Glomerular endothelial cell (primary cell): ENCODE results near the gene CGB3. TPM values are rescaled to one million over a fixed set of nuclear protein-coding genes. Genes with fewer than 3 reads are reported as not detected.
"Not testable (repeated sequence)": the region's sequence is repeated elsewhere in the genome, so short reads cannot be mapped to it uniquely, and the experiment has no call there.

ENCODE experiments used
- DNase-seq: peaks from one replicate; pipeline ENCODE4 v3.0.0-alpha.2; 2011; ENCODE audit warnings: low read depth, low spot score; ENCODE audit errors: extremely low read depth
- total RNA-seq: library from RNA; depleted of rRNA; stranded (reverse); fragments of >200 nt; gene quantifications from 2 replicates; pipeline ENCODE4 v1.2.3, GENCODE V29; 2015

Gene CGB3
- not detected in 2 replicates for total RNA-seq

DNA sequence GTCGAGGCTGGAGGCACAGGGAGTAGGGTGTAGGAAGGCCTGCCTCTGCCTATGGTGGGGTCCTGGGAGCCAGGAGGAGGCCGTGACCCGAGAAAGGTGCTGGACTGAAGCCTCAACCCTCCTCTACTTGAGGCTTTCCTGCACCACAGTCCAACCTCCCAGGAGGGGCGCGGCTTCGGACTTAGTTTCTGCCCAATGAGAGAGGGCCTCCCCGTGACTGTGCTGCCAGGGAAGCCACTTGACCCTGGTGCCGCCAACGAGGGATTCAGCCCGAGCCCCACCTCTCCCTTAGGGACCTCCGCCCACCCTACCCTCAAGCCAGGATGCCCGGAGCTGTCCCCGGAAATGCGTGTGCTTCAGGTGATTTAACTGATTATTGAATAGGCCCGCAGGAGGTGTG is at the start of gene CGB3:
CGB3 (minus strand) TSS at position 101 of the 400 bp plus-strand sequence. CDS start 362 bp downstream, outside the sequence.
- not testable (repeated sequence) for DNase-seq

GRCh38 chr19:49071860-49072547 is 47.9 kb upstream of the CGB3 start:
- DNase-seq = no peak

GRCh38 chr19:49070416-49070815 is 46.3 kb upstream of the CGB3 start:
- no peak for DNase-seq

- DNase-seq = no peak
Observed at GRCh38 chr19:49069026-49069425, 44.9 kb upstream of the CGB3 start.

DNA sequence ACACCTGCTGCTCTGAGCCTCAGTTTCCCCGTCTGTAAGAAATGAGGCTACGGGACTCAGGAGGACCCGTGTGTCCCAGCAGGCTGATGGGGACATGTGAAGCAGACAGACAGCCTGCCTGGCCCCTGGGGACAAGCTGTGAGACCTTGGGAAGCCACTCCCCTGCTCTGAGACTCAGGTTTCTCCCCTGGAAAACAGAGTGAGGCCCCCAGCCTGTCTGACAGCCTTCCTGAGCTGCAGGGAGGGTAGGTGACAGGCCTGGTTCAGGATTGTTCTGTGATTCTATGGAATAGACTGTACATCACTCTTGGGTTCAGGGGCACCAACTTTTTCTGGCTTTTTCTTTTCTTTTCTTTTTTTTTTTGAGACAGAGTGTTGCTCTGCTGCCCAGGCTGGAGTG is 43.4 kb upstream of the CGB3 start:
- no peak for DNase-seq

- DNase-seq = no peak
Observed at GRCh38 chr19:49065905-49066512, 41.9 kb upstream of the CGB3 start.

- DNase-seq = no peak
Observed at GRCh38 chr19:49064768-49065611, 40.9 kb upstream of the CGB3 start, which contains the start of gene NTF4. TSS of gene NTF4 (minus strand) at chr19:49064818. CDS start at chr19:49061997, 2,821 bp downstream.

GRCh38 chr19:49064029-49064629 is 40.0 kb upstream of the CGB3 start:
- DNase-seq = no peak

DNA sequence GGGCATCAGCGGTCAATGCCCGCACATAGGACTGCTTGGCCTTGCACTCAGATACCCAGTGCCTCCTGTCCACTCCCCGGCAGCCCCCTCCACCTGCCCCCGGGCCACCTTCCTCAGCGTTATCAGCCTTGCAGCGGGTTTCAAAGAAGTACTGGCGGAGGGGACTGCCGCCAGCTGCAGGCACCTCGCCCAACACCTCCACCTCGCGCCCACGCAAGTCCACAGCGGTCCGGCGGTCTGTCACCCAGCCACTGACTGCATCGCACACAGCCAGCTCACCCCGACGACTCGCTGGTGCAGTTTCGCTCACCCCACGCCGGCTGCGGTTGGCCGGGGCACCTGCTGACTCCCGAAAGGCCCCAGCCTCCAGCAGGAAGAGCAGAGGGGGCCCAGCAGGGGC is 37.3 kb upstream of the CGB3 start:
- DNase-seq = no peak

DNA sequence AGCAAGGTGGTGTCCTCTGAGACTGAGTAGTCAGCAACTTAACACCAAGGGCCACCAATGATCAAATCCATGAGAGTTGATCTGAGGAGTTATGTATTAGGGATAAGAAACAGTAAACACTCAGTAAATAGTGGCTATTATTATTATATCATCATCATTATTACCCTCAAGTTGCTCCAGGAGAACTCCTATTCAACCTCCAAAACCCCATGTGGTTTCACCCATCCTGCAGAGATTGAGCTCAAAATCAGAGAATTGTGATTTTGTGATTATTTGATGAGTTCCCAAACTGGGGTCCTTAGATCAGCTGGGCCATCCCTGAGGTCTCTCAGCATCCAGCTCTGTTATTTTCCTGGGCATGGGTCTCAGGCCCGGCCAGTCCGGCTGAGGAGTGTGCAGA is 36.9 kb upstream of the CGB3 start:
- DNase-seq = no peak

- DNase-seq = no peak
Observed at GRCh38 chr19:49059053-49059452, 34.9 kb upstream of the CGB3 start.

- DNase-seq = no peak
Observed at GRCh38 chr19:49058562-49058961, 34.4 kb upstream of the CGB3 start.

GRCh38 chr19:49057636-49058234 is 33.6 kb upstream of the CGB3 start, which contains the start of gene CGB7:
TSS of gene CGB7 (minus strand) at chr19:49057749. CDS start at chr19:49055375, 2,374 bp downstream.
- DNase-seq = no peak

DNA sequence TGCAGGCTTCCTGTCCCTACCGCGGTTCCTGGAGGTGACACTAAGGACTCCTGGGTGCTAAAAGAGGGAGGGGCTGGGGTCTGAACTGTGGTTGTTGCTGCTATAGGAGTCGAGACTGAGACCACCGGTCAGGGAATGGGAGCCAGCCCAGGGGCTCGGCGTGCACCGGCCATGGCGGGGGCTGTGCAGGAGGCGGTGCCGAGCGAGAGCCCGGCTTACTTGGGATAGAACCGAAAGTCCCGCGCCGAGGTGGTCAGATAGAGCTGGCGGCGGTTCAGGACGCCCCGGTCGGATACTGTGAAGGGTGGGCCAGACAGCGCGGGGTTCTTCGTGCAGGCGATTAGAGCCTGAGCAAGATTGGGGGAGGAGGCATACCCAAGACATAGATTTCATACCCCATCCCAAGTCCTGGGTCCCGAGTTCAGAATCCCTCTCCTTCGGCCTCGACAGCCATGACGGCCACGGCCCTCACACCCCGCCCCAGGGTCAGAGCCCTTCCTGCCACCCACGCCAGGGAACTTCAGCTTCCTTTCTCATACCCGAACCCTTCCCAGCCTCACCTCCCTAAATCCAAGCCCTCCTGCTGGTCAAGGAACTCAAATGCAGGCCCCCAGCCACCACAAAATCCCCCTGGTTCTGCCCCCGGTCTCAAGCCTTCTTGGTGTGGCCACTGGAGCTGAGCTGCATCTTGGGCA is 32.9 kb upstream of the CGB3 start:
- DNase-seq = not testable (repeated sequence)

DNA sequence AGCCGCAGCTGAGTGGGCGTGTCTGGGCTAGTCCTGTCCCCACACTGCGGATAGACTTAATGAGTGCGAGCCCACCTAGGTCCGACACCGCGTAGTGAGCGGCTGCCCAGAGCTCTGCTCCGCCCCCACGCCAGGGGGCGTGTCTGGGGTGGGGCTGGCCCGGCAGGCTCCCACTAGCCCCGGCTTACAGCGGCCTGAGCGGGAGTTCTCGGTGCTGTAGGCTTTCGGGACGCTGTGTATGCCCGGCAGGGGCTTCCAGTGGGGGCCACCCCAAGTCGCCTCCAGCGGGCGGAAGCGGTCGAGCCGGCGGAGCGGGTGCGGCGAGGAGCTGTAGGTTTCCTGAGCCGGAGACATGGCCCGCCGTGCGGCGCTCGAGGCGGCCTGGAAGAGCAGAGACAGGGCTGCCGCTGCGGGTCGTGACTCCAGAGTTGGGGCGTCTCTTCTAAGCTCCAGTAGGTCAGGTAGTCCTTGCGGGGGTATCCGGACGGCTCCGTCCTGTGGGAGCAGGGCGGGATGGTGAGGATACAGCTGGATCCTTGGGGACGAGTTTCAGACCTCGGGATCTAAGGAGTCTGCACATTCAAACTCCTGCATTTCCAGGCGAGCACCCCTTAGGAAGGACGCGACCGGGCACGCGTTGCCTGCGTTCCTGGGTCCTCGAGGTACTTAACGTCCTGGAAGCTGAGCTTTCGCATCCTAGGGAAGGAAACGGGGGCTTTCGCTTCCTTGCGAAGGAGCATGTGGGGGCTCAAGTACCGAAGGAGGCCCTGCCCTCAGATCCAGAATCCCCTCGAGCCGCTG is 32.2 kb upstream of the CGB3 start:
- DNase-seq = no peak

DNA sequence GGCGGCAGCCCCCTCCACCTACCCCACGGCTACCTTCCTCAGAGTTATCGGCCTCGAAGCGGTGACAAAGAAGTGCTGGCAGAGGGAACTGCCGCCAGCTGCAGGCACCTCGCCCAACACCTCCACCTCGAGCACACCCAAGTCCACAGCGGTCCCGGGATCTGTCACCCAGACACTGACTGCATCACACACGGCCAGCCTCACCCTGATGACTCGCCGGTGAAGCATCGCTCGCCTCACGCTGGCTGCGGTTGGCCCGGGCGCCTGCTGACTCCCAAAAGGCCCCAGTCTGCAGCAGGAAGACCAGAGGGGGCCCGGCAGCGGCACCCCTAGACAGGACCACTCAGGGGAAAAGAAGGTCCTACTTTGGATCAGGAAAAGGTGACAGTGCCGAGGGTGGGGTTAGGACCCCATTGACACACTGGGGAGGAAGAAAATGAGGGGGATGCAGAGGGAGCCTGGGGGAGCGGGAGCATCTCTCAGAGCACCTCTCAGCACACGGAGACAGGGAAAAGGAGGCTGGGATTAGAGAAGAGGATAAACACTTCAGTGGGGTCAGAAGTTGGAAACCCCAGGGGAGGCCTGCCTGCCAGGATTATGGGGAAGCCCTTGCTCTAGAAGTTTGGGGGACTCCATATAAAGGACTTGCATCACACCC is 26.4 kb upstream of the CGB3 start:
- DNase-seq = not testable (repeated sequence)

GRCh38 chr19:49049834-49050233 is 25.7 kb upstream of the CGB3 start:
- DNase-seq = not testable (repeated sequence)

DNA sequence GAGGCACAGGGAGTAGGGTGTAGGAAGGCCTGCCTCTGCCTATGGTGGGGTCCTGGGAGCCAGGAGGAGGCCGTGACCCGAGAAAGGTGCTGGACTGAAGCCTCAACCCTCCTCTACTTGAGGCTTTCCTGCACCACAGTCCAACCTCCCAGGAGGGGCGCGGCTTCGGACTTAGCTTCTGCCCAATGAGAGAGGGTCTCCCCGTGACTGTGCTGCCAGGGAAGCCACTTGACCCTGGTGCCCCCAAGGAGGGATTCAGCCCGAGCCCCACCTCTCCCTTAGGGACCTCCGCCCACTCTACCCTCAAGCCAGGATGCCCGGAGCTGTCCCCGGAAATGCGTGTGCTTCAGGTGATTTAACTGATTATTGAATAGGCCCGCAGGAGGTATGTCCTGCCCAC is 24.9 kb upstream of the CGB3 start, which contains the start of gene CGB8:
CGB8 (minus strand) TSS at position 101 of the 400 bp plus-strand sequence. CDS start 372 bp downstream, outside the sequence.
- not testable (repeated sequence) for DNase-seq
